Activated T-helper 1 cell treated with Interleukin-2 at 50 U/mL for 16 hours (primary cell): Measurements from ENCODE around the gene MAP2K1.
"Not testable (repeated sequence)": the region's sequence is repeated elsewhere in the genome, so short reads cannot be mapped to it uniquely, and the experiment has no call there.

Experiments
- DNase-seq: peaks from one replicate; pipeline ENCODE4 v3.0.0-alpha.2; 2020; ENCODE audit warnings: low read depth

Gene MAP2K1

DNA sequence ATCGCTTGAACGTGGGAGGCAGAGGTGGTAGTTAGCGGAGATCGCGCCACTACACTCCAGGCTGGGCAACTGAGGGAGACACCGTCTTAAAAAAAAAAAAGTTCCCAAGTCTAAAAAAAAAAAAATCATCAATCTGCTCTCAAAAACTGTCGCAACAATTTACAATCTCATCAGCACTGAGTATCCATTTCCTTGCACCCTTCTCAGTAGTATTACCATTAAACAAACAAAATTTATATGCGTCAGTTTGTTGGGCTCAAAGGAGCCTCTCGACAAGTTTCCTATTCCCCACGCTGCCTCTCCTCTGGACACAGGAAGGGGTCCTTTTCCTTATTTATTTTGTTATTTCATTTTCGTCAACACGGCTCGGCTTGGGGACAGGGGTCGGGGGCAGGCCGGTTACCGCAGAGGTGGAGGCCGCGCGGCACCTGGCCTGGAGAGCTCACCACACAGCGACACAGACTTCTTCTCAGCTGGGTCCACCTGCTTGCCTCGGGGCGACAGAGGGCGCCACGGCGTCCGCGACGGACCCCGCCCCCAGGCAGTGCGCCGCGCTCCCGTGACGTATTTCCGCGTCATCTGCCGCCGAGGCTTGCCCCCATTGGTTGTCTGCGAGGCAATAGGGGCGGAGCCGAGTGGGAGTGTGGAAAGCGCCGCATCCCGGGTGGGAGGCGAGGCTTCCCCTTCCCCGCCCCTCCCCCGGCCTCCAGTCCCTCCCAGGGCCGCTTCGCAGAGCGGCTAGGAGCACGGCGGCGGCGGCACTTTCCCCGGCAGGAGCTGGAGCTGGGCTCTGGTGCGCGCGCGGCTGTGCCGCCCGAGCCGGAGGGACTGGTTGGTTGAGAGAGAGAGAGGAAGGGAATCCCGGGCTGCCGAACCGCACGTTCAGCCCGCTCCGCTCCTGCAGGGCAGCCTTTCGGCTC, at the start of gene MAP2K1:
Gene MAP2K1 (plus strand): TSS at position 709 of the 920 bp plus-strand sequence. CDS start 436 bp downstream, outside the sequence.
- DNase-seq: peak; percentile 97

DNA sequence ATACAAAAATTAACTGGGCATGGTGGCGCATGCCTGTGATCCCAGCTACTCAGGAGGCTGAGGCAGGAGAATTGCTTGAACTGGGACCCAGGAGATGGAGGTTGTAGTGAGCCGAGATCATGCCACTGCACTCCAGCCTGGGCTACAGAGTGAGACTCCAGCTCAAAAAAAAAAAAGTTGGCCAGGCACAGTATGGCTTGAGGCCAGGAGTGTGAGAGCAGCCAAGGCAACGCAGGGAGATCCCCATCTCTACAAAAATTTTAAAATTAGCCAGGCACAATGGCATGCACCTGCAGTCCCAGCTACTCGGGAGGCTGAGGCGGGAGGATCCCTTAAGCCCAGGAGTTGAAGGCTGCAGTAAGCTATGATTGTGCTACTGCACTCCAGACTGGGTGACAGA, 38.2 kb upstream of the MAP2K1 start:
- DNase-seq: not testable (repeated sequence)

DNA sequence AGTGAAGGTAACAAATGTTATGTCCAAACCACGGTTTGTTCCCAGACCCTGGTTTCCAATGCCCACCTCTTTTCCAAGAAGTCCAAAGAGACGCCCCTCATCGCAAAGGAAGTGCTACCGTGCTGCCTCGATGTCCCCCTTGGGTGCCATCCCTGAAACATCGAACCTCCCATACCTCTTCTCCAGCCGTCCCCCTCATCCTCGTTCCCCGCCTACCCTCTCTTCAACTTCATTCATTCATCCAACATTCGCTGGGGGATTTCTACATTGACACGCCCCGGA, 30.7 kb upstream of the MAP2K1 start:
- DNase-seq: no peak

DNA sequence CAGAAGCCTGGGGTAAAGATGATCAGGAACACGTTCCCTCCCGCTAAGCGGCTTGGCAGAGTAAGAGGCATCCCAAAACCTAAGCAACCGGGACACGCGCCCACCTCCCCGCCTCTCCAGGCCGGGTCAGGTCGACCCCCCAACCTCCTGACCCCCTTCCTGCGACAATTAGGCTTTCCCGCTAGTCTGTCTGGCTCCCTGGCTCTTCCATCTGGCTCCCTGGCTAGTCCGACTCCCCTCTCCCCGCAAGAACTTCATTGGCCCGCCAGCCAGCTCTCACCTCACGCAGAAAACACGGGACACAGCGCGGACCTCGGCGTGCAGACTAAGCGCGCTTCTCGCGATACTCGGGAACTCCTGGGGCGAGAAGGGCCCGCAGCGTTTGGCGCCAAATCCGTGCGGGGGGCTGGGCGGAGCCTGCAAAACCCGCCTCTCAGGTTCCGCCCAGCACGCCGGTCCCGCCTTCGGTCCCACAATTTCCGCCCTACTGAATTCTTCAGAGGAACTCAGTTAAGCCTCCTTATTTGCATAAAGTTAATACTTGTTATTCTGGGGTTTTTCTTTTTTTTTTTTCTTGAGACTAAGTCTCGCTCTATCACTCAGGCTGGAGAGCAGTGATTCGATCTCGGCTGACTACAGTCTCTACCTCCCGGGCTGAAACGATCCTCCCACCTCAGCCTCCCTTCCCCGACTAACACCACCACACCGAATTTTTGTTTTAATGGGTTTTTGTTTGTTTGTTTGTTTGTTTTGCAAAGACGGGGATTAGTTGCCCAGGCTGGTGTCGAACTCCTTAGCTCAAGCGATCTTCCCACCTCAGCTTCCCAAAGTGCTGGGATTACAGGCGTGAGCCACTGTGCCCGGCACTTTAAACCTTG, 30.1 kb upstream of the MAP2K1 start, which contains the start of gene TIPIN:
Gene TIPIN (minus strand): TSS at position 327 of the 878 bp plus-strand sequence. CDS start 3,738 bp downstream, outside the sequence.
- DNase-seq: peak; percentile 94

DNA sequence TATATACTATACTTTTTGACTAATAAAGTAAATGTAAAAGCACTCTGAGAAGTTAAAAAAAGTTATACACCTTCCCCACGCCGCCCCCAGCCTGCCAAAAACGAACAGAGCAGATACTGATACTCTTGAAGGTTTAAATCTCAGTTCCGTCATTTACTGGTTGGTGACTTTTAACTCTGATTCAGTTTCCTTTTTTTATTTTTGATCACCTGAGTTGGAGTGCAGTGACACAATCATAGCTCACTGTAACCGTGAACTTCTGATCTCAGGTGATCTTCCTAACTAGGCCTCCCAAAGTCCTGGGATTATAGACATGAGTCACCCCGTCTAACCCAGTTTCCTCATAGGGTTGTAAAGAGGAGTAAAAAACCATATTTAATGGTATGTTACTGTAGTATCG, 27.0 kb upstream of the MAP2K1 start:
- no peak for DNase-seq

DNA sequence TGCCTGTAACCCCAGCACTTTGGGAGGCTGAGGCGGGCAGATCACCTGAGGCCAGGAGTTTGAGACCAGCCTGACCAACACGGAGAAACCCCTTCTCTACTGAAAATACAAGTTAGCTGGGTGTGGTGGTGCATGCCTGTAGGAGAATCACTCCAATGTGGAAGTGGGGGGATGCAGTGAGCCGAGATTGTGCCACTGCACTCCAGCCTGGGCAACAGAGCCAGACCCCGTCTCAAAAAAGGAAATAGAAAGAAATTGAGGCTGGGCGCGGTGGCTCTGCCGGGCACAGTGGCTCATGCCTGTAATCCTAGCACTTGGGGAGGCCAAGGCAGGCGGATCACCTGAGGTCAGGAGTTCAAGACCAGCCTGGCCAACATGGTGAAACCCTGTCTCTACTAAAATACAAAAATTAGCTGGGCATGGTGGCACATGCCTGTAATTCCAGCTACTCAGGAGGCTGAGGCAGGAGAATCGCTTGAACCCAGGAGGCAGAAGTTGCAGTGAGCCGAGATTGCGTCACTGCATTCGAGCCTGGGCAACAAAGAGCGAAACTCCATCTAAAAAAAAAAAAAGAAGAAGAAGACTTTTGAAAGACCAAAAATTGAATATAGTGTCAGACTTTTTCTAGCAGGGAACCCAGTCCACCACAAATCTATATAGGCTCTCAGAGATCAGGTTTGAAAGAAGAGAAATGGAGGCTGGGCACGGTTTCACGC, 24.8 kb upstream of the MAP2K1 start:
- DNase-seq: not testable (repeated sequence)

DNA sequence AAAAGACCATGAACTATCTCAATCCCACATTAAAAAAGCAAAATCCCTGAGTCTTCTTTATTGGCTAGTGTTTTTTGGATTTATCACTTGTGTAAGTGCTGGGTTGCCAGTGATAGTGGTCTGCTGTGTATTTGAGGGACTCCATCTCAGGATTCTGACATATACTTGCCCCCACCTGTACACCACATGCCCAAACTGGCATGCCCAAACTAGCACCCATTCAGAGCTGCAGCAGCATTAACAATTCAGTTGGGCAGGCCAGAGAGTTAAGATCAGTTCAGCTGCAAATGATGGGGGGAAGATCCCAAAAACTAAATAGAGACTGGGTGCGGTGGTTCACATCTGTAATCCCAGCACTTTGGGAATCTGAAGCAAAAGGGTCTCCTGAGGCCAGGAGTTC, 23.9 kb upstream of the MAP2K1 start:
- no peak for DNase-seq

DNA sequence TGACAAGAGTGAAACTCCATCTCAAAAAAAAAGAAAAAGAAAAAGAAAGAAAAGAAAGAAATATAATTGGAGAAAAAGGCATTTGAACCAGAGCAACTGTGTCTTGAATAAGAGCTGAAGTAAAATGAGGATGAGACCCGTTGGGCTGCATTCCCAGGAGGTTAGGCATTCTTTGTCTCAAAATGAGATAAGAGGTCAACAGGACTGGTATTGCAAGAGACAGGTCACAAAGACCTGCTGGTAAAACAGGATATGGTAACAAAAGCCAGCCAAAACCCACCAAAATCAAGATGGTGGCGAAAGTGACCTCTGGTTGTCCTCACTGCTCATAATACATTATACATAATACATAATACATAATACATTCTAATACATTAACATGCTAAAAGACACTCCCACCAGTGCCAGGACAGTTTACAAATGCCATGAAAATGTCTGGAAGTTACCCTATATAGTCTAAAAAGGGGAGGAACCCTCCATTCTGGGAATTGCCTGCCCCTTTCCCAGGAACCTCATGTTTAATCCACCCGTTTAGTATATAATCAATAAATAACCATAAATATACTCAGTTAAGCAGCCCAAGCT, 21.7 kb upstream of the MAP2K1 start:
- no peak for DNase-seq

DNA sequence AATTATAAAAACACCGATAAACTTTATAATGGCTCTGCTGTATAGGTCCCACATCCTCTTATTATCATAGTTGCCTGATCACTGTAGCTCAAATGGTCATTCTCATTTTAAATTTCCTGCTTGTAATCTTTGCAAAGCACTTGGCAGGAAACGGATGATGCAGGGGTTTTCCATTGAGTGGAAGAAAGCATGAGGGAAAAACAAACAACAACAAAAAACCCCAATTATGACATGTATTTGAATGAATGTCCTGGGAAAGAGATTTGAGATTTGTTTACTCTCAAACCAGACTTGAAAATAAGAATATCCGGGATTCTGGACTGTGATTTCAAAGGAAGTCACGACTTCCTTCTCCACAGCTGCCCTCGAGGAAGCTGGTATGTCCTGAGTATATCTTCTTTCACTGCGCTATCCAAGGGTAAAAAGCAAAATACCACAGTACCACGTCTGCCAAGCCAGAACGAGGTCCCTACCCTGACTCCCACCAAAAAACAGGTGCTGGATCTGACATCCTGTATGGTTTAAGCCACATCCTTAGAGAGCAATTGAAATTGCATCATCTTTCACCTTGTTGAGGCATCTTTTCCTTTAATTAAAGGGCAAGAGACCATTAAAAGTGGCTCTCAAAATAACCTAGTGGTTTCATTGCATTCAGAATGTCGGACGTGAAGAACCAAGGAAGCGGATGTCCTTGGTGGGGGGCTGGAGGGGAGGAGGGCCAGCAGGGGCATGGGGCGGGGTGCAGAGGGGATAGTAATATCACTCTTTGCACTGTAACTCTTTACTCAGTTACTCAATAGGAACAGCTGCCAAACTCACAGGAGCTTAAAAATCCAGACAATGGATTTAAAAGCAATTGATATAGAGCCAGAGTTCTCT, 16.7 kb upstream of the MAP2K1 start:
- DNase-seq: no peak

DNA sequence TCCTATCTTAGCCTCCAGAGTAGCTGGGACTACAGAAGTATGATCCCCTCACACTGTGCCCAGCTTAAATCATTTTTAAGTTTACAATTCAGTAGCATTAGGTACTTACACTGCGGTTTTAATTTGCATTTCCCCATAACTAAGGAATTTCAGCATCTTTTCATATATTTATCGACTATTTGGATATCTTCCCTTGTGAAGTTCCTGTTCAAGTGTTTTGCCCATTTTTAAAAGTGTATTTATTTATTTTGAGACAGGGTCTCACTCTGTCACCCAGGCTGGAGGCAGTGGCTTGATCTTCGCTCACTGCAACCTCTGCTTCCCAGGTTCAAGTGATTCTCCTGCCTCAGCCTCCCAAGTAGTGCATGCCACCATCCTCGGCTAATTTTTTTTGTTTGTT, 12.5 kb upstream of the MAP2K1 start:
- no peak for DNase-seq

DNA sequence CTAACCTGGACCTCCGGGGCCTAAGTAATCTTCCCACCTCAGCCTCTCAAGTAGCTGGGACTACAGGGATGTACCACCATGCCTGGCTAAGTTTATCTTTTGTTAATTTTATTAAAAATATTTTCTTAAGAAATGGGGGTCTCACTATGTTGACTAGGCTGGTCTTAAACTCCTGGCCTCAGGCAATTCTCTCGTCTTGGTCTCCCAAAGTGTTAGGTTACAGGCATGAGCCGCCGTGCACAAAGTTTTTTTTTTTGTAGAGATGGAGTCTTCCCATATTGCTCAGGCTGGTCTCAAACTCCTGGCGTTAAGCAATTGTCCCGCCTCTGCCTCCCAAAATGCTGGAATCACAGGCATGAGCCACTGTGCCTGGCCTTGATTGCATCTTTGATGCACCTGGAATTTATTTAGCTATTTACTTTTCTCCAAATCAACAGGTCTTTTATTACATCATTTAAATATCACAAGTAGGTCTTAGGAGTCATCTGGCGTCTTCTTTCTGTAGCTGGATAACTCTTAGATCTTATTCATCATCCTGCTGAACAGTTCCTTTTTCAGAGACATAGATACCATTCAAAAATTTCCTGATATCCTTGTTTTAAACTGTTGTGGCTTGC, 7.8 kb upstream of the MAP2K1 start:
- no peak for DNase-seq

DNA sequence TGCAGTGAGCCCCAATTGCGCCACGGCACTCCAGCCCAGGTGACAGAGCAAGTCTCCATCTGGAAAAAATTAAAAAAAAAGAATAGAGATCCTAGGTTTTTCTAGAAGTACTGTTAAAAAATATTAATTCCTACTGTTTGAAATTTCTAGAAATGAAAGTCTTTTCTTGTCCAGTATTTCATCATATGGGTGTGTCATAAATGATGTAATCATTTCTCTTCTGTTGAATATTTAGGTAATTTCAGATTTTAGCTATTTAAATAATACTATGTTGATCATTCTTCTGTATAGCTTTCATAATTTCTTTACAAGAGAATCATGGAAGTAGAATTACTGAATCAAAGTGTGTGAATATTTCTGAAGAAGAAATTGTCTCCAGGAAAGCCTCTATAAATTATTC, 5.3 kb upstream of the MAP2K1 start:
- DNase-seq: not testable (repeated sequence)

DNA sequence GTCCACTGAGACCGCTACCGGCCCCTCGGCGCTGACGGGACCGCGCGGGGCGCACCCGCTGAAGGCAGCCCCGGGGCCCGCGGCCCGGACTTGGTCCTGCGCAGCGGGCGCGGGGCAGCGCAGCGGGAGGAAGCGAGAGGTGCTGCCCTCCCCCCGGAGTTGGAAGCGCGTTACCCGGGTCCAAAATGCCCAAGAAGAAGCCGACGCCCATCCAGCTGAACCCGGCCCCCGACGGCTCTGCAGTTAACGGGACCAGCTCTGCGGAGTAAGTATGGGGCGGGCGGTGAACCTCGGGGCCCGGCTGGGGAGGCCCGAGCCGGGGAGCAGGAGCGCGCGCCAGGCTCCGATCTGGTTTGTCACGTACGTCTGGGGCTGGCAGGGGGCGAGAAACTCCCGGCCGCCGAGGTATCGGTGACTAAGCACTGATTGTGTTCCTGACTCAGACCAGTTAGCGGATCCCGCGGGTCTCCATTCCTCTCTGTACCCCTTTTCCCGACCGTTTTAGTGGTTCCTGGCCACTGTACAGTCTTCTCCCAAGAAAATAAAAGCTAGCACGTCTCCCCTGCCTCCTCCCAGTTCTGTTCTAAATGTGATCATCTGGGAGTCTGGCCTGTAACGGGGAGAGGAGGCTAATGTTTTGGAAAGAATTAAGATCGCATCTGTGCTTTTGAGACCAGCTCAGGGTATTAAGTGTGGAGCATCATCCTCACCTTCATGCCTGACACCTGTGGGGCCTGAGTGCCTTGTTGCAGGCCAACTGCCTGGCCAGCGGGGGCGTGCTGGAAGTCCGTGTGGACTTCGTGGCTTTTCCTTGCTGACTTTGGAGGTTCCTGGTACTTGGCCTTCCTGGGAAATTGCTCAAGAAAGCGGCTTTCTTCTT, 691 bp downstream of the MAP2K1 start:
- peak; percentile 59 for DNase-seq

DNA sequence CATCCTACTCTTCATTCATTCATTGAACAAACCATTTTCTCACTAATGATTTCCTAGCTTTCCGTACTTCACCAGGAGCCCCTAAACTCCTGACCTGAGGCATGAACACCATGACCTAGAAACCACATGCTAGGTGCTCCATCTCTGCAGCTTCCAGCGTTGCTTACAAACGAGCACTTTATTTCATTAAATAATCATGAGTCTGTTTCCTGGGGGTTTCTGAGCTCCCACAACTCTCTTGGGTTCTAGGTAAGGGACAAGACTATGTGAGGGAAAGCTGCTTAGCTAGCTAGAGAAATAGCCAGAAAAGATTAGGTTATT, 1.3 kb downstream of the MAP2K1 start:
- no peak for DNase-seq

DNA sequence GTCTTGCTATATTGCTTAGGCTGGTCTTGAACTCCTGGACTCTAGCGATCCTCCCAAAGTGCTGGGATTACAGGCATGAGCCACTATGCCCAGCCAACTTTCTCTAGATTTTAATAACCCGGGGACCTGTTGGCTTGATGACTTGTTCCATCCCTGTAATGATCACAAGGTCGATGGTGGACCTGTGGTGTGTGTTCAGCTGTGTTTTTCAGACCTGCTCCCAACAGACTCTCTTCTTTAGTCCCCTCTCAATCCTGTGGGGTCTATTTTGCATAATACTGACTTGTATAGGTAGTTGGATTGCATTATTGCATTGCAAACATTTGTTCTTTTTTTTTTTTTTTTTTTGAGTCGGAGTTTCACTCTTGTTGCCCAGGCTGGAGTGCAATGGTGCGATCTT, 1.9 kb downstream of the MAP2K1 start:
- DNase-seq: no peak

DNA sequence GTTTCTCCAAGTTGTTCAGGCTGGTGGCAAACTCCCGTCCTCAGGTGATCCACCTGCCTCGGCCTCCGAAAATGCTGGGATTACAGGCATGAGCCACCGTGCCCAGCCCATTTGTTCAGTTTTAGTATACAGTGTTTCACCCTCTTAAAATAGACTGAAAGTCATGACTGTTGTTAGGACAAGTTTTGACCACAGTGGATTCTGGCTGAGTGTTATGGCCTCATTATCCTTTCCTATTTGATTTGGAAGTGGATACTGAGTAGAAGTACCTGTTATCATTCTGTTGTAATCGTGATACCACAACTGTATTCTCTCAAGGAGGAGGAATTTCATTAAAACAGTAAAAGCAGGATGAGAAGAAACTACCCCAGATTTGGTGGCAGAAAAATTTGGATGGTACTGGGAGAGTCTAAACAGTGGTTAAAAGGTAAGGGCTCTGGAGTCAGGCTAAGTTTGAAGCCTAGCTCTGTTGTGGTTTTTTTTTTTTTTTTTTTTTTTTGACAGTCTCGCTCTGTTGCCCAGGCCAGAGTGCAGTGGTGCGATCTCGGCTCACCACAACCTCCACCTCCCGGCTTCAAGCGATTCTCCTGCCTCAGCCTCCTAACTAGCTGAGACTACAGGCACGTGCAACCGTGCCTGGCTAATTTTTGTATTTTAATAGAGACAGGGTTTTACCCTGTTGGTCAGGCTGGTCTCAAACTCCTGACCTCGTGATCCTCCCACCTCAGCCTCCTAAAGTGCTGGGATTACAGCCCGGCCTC, 2.6 kb downstream of the MAP2K1 start:
- DNase-seq: no peak

DNA sequence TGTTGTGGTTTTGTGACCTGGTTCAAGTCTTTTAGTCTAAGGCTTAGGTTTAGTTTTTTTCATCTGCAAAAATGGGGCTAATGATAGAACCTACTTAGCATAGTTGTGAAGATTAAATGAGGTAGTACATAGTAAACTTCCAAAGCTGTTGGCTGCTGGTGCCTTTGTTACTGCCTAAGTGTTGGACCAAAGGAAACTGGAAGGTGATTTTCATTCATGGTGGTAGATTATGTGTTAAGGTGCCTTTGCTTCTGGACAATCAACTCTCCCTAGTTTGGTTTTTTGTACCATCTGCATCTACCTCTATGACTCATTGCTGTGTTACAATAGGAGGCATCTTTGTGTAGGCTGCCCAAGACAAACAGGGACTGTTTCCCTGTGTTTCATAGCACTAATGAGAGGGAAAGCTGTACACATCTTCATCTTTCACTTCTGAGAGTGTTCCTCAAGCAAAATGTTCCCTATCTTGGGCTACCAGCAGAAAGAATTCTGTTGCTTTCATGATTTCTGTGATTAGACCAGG, 3.2 kb downstream of the MAP2K1 start:
- no peak for DNase-seq

DNA sequence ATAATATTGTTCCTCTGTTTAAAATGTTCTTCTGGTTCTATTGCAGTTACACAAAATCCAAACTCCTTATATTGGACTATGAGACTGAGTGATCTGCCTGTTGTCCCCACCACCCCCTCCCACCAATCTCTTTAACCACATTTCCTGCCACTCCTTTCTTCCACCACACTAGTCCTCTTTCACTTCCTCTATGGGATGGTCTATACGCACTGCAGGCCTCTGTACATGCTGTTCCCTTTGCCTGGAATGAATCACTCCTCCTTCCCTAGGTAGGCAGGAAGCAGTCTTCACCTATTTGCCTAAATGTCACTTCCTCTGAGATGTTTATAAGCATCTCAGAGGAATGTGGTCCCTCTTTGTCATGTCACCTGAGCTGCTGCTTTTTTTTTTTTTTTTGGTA, 4.0 kb downstream of the MAP2K1 start:
- no peak for DNase-seq

DNA sequence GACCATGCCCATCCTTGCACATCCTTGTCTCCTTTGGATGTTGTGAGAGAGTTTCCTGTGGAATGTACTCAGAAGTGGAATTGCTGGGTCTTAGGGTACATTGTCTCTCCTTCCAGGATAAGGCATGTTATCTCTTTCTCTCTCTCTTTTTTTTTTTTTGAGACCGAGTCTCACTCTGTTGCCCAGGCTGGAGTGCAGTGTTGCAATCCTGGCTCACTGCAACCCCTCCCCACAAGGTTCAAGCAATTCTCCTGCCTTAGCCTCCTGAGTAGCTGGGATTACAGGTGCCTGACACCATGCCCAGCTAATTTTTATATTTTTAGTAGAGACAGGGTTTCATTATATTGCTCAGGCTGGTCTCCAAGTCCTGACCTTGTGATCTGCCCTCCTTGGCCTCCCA, 6.3 kb downstream of the MAP2K1 start:
- DNase-seq: not testable (repeated sequence)
